Measurements from ENCODE around the gene MRPS12.

DNA sequence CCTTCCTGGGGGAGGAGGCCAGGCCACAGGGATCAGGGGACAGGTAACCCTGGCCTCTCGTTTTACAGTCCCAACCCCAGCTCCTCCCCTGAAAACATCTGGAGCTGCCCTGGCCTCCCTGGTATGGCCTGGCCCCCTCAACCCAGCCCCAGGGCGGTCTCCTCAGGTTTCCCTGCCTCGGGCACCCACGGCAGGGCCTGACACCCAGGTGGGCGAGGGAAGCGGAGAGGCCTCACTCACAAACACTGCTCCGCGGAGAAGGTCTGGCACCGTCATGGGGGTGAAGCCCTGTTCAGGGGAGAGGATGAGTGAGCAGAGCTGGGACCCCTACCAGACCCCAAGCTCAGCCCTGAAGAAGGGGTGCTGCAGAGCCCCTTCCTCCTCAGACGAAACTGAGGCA lies 12.2 kb upstream of the MRPS12 start:
- TF ChIP-seq, protein P1, sequence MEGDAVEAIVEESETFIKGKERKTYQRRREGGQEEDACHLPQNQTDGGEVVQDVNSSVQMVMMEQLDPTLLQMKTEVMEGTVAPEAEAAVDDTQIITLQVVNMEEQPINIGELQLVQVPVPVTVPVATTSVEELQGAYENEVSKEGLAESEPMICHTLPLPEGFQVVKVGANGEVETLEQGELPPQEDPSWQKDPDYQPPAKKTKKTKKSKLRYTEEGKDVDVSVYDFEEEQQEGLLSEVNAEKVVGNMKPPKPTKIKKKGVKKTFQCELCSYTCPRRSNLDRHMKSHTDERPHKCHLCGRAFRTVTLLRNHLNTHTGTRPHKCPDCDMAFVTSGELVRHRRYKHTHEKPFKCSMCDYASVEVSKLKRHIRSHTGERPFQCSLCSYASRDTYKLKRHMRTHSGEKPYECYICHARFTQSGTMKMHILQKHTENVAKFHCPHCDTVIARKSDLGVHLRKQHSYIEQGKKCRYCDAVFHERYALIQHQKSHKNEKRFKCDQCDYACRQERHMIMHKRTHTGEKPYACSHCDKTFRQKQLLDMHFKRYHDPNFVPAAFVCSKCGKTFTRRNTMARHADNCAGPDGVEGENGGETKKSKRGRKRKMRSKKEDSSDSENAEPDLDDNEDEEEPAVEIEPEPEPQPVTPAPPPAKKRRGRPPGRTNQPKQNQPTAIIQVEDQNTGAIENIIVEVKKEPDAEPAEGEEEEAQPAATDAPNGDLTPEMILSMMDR (IDR thresholded peaks at IDR 0.05): no peak
- TF ChIP-seq POLR2A (IDR thresholded peaks at IDR 0.05): no peak

Data from tibial nerve (tissue), 3 donors.